Pancreas (tissue), 10 donors: ENCODE results near the gene RC3H2. TPM values are rescaled to one million over a fixed set of nuclear protein-coding genes. Genes with fewer than 3 reads are reported as not detected.
"Not testable (repeated sequence)": the region's sequence is repeated elsewhere in the genome, so short reads cannot be mapped to it uniquely, and the experiment has no call there.

Source experiments
- ATAC-seq, 4 donors: fragments of 200-7000 bp; cut with Tn5 transposase; one replicate each; pipeline versions ENCODE4 v1.8.0 to v1.9.1; 2020; ENCODE audit warnings: mild to moderate bottlenecking in 4 of 4, moderate library complexity in 4 of 4
- DNase-seq, 6 donors: peaks; one replicate each; pipeline ENCODE4 v3.0.0-alpha.2; 2020
- FAIRE-seq: peaks from 2 replicates; lab custom pipeline; 2012; peaks lifted over from hg19 to GRCh38; lab: Jason Lieb, UNC
- H3K27ac ChIP-seq, 4 donors: fragments of 200-600 bp; sonication (generic); 1 replicate in 3 of 4; 2 replicates in 1 of 4; pipeline versions ENCODE4 v1.5.0 to v1.8.0; 2020
- H3K27me3 ChIP-seq, 4 donors: fragments of 200-600 bp; one replicate each; pipeline ENCODE4 v1.8.0; 2021
- H3K36me3 ChIP-seq, 3 donors: fragments of 200-600 bp; sonication (generic) in 1 of 3; one replicate each; pipeline versions ENCODE4 v1.5.0 to v1.8.0; 2020 to 2021
- H3K4me1 ChIP-seq, 3 donors: fragments of 200-600 bp; one replicate each; pipeline ENCODE4 v1.8.0; 2021
- H3K4me3 ChIP-seq, 4 donors: fragments of 200-600 bp; sonication (generic) in 2 of 4; one replicate each; pipeline versions ENCODE4 v1.5.0 to v1.8.0; 2020 to 2021
- H3K9me3 ChIP-seq, 4 donors: fragments of 200-600 bp; one replicate each; pipeline ENCODE4 v1.8.0; 2021
- WGBS, 2 donors: extraction: QIAGEN DNeasy Blood & Tissue Kit; methylation state at CpG; one replicate each; pipeline ENCODE4 v1.1.7; 2013; 5-methylcytosine and 5-hydroxymethylcytosine counted together
- intact Hi-C, 3 donors: fragments of 100-400 bp; cut with DNase I; formaldehyde crosslinking; loops; one replicate each; pipeline versions ENCODE4 v1.11.1 to v1.14.2; 2022
- polyA plus RNA-seq, 2 donors: library from polyadenylated mRNA; stranded (reverse); fragments of 200-250 nt; gene quantifications; one replicate each; pipeline ENCODE4 v1.2.3, GENCODE V29; 2013
- total RNA-seq, 6 donors: library from RNA; stranded (reverse); fragmentation: NEBNext Ultra II Directional in 4 of 6; extraction: Animal tissue kit (Norgen Biotek cat#: 25700) in 4 of 6; gene quantifications; one replicate each; pipeline versions ENCODE4 v1.2.1 to v1.2.4, GENCODE V29; 2021 to 2023
- TF ChIP-seq, protein P1 (sequence below), 4 donors: fragments of 200-600 bp; sonication (generic) in 3 of 4; IDR thresholded peaks; one replicate each; pipeline versions ENCODE4 v1.5.0 to v1.8.0; 2021; ENCODE audit warnings: antibody characterized with exemption in 4 of 4
- donor health status: healthy with polysubstance abuse.
- donor health status: DM: no; HTN: no; CAD: no; lungs with moderate emphysema.
- donor health status: DM: no; HTN: no; CAD: no.
- donor health status: control.
- donor health status: control.
- donor health status: Bipolar disorder and iron deficiency.
- donor health status: DM: yes; HTN: yes; CAD: no.
- donor health status: DM: no; HTN: no; CAD: no.
- donor health status: DM: no; HTN: no; CAD: no.
- donor health status: DM: yes; HTN: yes; CAD: no.

Gene RC3H2
- total and polyA plus RNA-seq, 8 donors, result 4.1 to 18.7 (median 12.1) TPM

DNA sequence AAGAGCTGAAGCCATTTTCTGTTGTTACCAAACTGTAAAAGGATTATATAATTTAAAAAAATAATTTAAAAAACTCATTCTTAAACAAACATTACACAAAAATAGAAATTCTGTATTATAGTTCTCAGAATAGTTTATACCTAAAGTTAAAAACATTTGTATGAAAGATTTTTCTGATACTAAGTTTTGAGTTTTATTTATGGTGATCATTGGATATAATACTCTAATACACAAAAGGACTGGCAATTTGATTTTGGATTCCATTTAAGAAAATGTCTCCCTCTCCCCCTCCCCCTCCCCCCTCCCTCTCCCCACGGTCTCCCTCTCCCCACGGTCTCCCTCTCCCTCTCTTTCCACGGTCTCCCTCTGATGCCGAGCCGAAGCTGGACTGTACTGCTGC, 39.1 kb downstream of the RC3H2 start:
- no CpG with 5 or more reads among the region's 5 CpGs for WGBS, 2 donors
- ATAC-seq, result no peak
- Histone ChIP-seq H3K27ac (no peak overlapping the region), H3K36me3 (peaks cover 0 to 9% (median 4%) of the 10 kb centered on the region in 3 donors), H3K4me1 (no peaks in the 10 kb centered on the region), H3K4me3 (no peak overlapping the region), H3K9me3 (no peaks in the 10 kb centered on the region), H3K27me3 (no peaks in the 10 kb centered on the region)
- no peak for FAIRE-seq
- DNase-seq, result no peak
- intact Hi-C loops, result no loop called here
- TF ChIP-seq, protein P1, sequence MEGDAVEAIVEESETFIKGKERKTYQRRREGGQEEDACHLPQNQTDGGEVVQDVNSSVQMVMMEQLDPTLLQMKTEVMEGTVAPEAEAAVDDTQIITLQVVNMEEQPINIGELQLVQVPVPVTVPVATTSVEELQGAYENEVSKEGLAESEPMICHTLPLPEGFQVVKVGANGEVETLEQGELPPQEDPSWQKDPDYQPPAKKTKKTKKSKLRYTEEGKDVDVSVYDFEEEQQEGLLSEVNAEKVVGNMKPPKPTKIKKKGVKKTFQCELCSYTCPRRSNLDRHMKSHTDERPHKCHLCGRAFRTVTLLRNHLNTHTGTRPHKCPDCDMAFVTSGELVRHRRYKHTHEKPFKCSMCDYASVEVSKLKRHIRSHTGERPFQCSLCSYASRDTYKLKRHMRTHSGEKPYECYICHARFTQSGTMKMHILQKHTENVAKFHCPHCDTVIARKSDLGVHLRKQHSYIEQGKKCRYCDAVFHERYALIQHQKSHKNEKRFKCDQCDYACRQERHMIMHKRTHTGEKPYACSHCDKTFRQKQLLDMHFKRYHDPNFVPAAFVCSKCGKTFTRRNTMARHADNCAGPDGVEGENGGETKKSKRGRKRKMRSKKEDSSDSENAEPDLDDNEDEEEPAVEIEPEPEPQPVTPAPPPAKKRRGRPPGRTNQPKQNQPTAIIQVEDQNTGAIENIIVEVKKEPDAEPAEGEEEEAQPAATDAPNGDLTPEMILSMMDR (IDR thresholded peaks at IDR 0.05), result no peak

DNA sequence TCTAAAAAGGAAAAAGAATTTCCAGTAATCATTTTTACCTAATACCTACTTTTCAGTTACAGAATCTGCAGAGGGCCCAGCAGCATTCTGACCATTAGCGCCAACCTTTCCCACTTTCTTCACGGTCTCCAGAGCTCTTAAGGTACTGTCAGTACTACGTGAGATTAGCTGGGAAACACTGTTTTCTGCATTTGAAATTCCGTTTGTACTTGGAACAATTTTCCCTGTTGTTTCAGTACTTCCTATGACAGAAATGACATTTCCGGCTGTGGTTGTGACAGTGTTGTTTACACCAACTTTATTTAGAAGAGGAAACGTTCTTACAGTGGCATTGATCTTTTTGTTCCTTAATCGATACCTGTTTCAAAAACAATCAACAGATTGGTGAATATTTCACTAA, 39.9 kb downstream of the RC3H2 start:
- Histone ChIP-seq H3K27ac (no peak overlapping the region), H3K4me3 (no peak overlapping the region), H3K27me3 (no peaks in the 10 kb centered on the region), H3K36me3 (peaks cover 0 to 9% (median 4%) of the 10 kb centered on the region in 3 donors), H3K4me1 (no peaks in the 10 kb centered on the region), H3K9me3 (no peaks in the 10 kb centered on the region)
- TF ChIP-seq, protein P1 (IDR thresholded peaks at IDR 0.05), result no peak
- no peak for FAIRE-seq
- intact Hi-C loops, result no loop called here
- no peak for DNase-seq
- 85 to 86% methylated on average over 7 of the region's 7 CpGs for WGBS, 2 donors
- no peak for ATAC-seq

DNA sequence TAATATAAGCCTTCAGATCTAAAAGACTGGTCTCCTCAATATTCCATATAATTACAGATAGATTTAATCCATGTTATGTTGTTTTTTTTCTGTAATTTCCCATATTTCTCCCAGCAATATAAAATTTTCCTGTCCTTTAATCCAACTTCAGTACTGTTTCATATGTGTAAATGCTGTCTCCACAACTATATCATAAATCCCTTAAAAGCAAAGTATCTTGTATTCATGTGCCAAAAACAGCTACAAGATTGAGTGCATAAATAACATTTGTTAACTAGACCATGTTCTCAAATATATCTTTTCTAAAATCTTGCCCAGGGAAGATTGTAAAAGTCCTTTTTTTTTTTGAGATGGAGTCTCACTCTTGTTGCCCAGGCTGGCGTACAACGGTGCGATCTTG, 41.8 kb downstream of the RC3H2 start:
- H3K4me3 ChIP-seq, result no peak overlapping the region
- H3K9me3 ChIP-seq, result no peaks in the 10 kb centered on the region
- no peak for DNase-seq
- intact Hi-C loops, result no loop called here
- no peak for FAIRE-seq
- TF ChIP-seq, protein P1 (IDR thresholded peaks at IDR 0.05), result no peak
- no peaks in the 10 kb centered on the region for H3K4me1 ChIP-seq
- H3K36me3 ChIP-seq, result peaks cover 3 to 15% (median 7%) of the 10 kb centered on the region in 3 donors
- WGBS, 2 donors, result 92 to 97% methylated on average over 3 of the region's 3 CpGs
- no peak overlapping the region for H3K27ac ChIP-seq
- no peak for ATAC-seq
- no peaks in the 10 kb centered on the region for H3K27me3 ChIP-seq

DNA sequence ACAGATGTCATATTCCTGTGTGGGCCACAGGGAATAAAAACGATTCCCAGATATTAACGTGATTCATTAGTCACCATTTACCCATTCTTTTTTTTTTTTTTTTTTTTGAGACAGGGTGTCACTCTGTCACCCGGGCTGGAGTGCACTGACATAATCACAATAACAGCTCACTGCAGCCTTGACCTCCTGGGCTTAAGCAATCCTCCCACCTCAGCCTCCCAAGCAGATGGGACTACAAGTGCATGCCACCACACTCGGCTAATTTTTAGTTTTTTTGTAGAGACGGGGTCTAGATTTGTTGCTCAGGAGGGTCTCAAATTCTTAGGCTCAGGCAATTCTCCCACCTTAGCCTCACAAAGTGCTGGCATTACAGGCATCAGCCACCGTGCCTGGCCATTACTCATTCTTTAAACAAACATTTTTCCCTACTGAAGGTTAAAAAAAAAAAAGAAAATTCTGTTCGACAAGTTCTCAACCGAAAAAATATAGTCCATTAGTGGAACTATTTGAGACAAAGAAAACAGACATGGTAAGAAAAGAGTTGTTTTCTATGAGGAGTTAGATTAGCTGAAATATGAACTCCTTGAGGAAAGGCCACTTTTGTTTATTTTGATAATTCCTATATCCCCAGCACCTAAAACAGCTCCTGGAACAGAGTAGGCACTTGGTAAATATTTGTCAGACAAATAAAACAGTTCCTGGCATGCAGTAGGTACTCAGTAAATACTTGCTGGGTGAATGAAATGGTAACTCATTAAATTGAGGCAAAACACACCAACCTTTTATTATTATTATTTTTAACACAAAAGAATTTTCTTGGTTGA, 44.6 kb downstream of the RC3H2 start:
- ATAC-seq (peak in 2 of 4 donors; percentile 35 to 43), FAIRE-seq (no peak), DNase-seq (no peak)
- Histone ChIP-seq H3K27ac (no peak overlapping the region), H3K4me1 (no peaks in the 10 kb centered on the region), H3K9me3 (no peaks in the 10 kb centered on the region), H3K27me3 (no peaks in the 10 kb centered on the region), H3K36me3 (peaks cover 9 to 23% (median 12%) of the 10 kb centered on the region in 3 donors), H3K4me3 (no peak overlapping the region)
- WGBS, 2 donors, result 76 to 77% methylated on average over 8 of the region's 8 CpGs
- intact Hi-C loops, result no loop called here
- TF ChIP-seq, protein P1 (IDR thresholded peaks at IDR 0.05), result no peak

DNA sequence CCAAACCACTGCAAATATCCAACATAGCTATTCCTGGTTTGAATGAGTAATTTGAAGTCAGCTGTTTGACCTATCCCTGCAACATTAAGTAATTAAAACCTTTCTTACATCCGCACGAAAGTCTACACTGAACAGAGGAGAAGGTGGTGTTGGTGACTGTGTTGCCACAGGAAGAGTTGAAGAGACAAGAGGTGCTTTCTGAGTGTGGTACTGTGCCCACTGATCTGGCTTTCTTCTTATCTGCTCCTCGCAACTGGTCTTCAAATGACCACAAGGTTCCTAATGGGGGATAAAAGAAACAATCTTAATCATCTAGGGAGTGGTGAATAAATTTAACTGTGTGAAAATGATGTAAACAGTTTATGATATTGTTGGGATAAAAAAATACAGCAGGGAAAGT, 47.3 kb downstream of the RC3H2 start:
- WGBS, 2 donors, result 97 to 100% methylated on average over 3 of the region's 3 CpGs
- Histone ChIP-seq H3K27me3 (no peaks in the 10 kb centered on the region), H3K27ac (no peak overlapping the region), H3K4me3 (no peak overlapping the region), H3K4me1 (no peaks in the 10 kb centered on the region), H3K36me3 (peaks cover 5 to 37% (median 28%) of the 10 kb centered on the region in 3 donors), H3K9me3 (no peaks in the 10 kb centered on the region)
- intact Hi-C loops, result no loop called here
- ATAC-seq (no peak), DNase-seq (no peak), FAIRE-seq (no peak)
- TF ChIP-seq, protein P1 (IDR thresholded peaks at IDR 0.05), result no peak

DNA sequence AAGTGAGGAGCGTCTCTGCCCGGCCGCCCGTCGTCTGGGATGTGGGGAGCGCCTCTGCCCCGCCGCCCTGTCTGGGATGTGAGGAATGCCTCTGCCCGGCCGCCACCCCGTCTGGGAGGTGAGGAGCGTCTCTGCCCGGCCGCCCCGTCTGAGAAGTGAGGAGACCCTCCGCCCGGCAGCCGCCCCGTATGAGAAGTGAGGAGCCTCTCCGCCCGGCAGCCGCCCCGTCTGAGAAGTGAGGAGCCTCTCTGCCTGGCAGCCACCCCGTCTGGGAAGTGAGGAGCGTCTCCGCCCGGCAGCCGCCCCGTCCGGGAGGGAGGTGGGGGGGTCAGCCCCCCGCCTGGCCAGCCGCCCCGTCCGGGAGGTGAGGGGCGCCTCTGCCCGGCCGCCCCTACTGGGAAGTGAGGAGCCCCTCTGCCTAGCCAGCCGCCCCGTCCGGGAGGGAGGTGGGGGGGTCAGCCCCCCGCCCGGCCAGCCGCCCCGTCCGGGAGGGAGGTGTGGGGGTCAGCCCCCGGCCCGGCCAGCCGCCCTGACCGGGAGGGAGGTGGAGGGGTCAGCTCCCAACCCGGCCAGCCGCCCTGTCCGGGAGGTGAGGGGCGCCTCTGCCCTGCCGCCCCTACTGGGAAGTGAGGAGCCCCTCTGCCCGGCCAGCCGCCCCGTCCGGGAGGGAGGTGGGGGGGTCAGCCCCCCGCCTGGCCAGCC, 52.9 kb downstream of the RC3H2 start:
- WGBS, 2 donors, result 96 to 100% methylated on average over 14 to 31 of the region's 59 CpGs
- H3K4me3 ChIP-seq, H3K27me3 ChIP-seq, FAIRE-seq, H3K4me1 ChIP-seq, H3K9me3 ChIP-seq, intact Hi-C loops, H3K27ac ChIP-seq, ATAC-seq: not testable (repeated sequence)
- peak in 1 of 6 donors; percentile 55 for DNase-seq
- peaks cover 0 to 35% (median 26%) of the 10 kb centered on the region in 3 donors for H3K36me3 ChIP-seq
